Measurements from ENCODE around the gene EIF2B2.
"Not testable (repeated sequence)": the region's sequence is repeated elsewhere in the genome, so short reads cannot be mapped to it uniquely, and the experiment has no call there.

EIF2B2 gene

GRCh38 chr14:74995781-74996180, 6.9 kb upstream of the EIF2B2 start:
- not testable (repeated sequence) for DNase-seq

GRCh38 chr14:75001261-75001660, 1.5 kb upstream of the EIF2B2 start:
- no peak for DNase-seq

GRCh38 chr14:75001899-75002298, 822 bp upstream of the EIF2B2 start:
- no peak for DNase-seq

GRCh38 chr14:75003250-75004027, 718 bp downstream of the EIF2B2 start:
- no peak for DNase-seq

GRCh38 chr14:75005357-75005756, 2.6 kb downstream of the EIF2B2 start:
- DNase-seq: no peak

- DNase-seq: no peak
Observed at GRCh38 chr14:75009176-75009575, 6.5 kb downstream of the EIF2B2 start.

- no peak for DNase-seq
Observed at GRCh38 chr14:75010472-75011093, 7.9 kb downstream of the EIF2B2 start.

- peak; percentile 35 for DNase-seq
Observed at GRCh38 chr14:75011356-75011994, 8.8 kb downstream of the EIF2B2 start.

GRCh38 chr14:75013290-75013689, 10.6 kb downstream of the EIF2B2 start:
- no peak for DNase-seq

GRCh38 chr14:75015496-75015895, 12.8 kb downstream of the EIF2B2 start:
- no peak for DNase-seq

GRCh38 chr14:75016815-75017214, 14.1 kb downstream of the EIF2B2 start:
- DNase-seq: no peak

GRCh38 chr14:75018694-75019093, 16.0 kb downstream of the EIF2B2 start:
- DNase-seq: no peak

GRCh38 chr14:75022655-75023054, 19.9 kb downstream of the EIF2B2 start:
- no peak for DNase-seq

- no peak for DNase-seq
Observed at GRCh38 chr14:75023108-75023507, 20.4 kb downstream of the EIF2B2 start.

GRCh38 chr14:75025082-75025481, 22.4 kb downstream of the EIF2B2 start:
- no peak for DNase-seq

GRCh38 chr14:75025876-75026275, 23.2 kb downstream of the EIF2B2 start:
- no peak for DNase-seq

GRCh38 chr14:75030147-75030546, 27.4 kb downstream of the EIF2B2 start:
- DNase-seq: no peak

GRCh38 chr14:75032939-75033338, 30.2 kb downstream of the EIF2B2 start:
- DNase-seq: no peak

- no peak for DNase-seq
Observed at GRCh38 chr14:75040507-75040906, 37.8 kb downstream of the EIF2B2 start.

GRCh38 chr14:75040959-75041358, 38.2 kb downstream of the EIF2B2 start:
- no peak for DNase-seq

GRCh38 chr14:75041613-75042012, 38.9 kb downstream of the EIF2B2 start:
- DNase-seq: no peak

GRCh38 chr14:75042035-75042434, 39.3 kb downstream of the EIF2B2 start:
- no peak for DNase-seq

GRCh38 chr14:75044322-75044721, 41.6 kb downstream of the EIF2B2 start:
- no peak for DNase-seq

GRCh38 chr14:75044752-75045151, 42.0 kb downstream of the EIF2B2 start:
- no peak for DNase-seq

All from activated CD4-positive, alpha-beta T cell treated with anti-CD3 and anti-CD28 coated beads, Interleukin-2, Interleukin-6, amounts not matched to agents 100 ng/mL and 50 ng/mL, durations not matched to agents 16 hours and 8 hours (primary cell).